Prostate gland (tissue), 2 donors: Measurements from ENCODE around the gene ITSN1.

Source experiments
- POLR2A ChIP-seq: fragments of 450-650 bp; IDR thresholded peaks from one replicate; pipeline ENCODE4 v1.6.1; 2016; ENCODE audit warnings: antibody characterized with exemption, mild to moderate bottlenecking
- TF ChIP-seq, protein P1 (sequence below), 4 experiments: fragments of 200-600 bp in 2 of 4; fragments of 450-650 bp in 2 of 4; sonication (generic) in 2 of 4; IDR thresholded peaks; 1 replicate in 3 of 4; 2 replicates in 1 of 4; pipeline ENCODE4 v1.5.1; 2016 to 2019; ENCODE audit warnings: antibody characterized with exemption in 4 of 4, mild to moderate bottlenecking in 2 of 4, moderate library complexity in 2 of 4

DNA sequence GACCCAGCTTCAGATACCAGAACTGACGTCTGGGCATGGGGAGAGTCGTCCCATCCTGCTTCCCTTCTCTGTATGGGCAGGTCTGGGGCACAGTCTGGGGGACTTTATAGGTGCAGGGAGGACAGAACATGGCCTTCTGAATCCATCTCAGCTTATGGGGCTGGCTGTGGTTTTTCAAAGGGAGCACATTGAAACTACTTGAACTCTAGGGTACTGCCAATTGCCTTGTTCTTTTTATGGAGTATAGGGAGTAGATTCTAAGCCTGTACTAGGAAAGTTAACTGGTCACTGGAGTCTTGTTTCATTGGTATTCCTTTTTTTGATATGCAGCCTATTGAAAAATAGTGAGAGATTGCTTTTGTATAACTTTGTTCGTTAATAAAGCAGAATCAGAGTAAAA, 183.1 kb downstream of the ITSN1 start:
- TF ChIP-seq, protein P1, sequence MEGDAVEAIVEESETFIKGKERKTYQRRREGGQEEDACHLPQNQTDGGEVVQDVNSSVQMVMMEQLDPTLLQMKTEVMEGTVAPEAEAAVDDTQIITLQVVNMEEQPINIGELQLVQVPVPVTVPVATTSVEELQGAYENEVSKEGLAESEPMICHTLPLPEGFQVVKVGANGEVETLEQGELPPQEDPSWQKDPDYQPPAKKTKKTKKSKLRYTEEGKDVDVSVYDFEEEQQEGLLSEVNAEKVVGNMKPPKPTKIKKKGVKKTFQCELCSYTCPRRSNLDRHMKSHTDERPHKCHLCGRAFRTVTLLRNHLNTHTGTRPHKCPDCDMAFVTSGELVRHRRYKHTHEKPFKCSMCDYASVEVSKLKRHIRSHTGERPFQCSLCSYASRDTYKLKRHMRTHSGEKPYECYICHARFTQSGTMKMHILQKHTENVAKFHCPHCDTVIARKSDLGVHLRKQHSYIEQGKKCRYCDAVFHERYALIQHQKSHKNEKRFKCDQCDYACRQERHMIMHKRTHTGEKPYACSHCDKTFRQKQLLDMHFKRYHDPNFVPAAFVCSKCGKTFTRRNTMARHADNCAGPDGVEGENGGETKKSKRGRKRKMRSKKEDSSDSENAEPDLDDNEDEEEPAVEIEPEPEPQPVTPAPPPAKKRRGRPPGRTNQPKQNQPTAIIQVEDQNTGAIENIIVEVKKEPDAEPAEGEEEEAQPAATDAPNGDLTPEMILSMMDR (IDR thresholded peaks at IDR 0.05): no peak
- TF ChIP-seq POLR2A: no peak
